Left renal cortex interstitium (tissue), 4 donors: ENCODE results near the gene STRN. TPM values are rescaled to one million over a fixed set of nuclear protein-coding genes. Genes with fewer than 3 reads are reported as not detected.
"Not testable (repeated sequence)": the region's sequence is repeated elsewhere in the genome, so short reads cannot be mapped to it uniquely, and the experiment has no call there.

Source experiments
- DNase-seq, 4 donors: peaks; one replicate each; pipeline ENCODE4 v3.0.0-alpha.2; 2013; ENCODE audit warnings: low read depth in 4 of 4, low spot score in 2 of 4, missing footprints in 1 of 4
- polyA plus RNA-seq, 4 donors: library from polyadenylated mRNA; unstranded; fragments of 120-200 nt; gene quantifications; one replicate each; pipeline ENCODE4 v1.2.1, GENCODE V29; 2013; ENCODE audit not compliant: insufficient read length in 4 of 4

The STRN gene
- polyA plus RNA-seq, 4 donors, result 19.0 to 22.6 (median 21.5) TPM

DNA sequence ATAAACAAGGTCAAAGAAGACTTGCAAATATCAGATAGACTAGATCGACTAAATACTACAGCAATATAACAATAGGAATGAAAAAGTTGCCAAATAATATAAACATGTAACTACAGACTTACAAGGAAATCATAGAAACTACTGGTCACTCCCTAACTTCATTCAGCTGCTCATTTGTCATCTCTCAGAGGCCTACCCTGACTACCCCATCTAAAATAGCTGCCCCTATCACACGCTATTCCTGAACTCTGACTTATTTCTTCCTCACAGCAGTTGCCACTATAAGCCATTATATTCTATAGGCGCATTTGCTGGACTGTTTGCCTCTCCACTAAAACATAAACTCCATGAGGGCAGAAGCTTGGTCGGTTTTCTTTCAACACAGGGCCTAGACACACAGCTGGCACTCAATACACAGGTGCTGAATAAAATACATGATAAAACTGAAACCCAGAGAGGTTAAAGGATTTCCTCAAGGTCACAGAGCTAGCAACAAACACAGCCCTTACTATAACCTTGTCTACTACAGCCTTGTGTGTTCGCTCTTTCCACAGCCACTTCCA is 1.8 kb downstream of the STRN start:
- no peak for DNase-seq

DNA sequence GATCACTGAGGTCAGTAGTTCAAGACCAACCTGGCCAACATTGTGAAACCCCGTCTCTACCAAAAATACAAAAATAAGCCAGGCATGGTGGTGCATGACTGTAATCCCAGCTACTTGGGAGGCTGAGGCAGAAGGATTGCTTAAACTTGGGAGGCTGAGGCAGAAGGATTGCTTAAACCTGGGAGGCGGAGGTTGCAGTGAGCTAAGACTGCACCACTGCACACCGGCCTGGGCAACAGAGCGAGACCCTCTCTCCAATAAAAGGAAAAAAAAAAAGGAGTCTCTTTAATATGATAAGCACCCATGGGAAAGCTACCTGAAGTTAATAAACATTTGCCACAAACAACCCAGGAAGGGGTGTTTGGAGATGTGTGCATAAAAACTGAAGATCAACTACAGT is 2.6 kb downstream of the STRN start:
- DNase-seq, result no peak

DNA sequence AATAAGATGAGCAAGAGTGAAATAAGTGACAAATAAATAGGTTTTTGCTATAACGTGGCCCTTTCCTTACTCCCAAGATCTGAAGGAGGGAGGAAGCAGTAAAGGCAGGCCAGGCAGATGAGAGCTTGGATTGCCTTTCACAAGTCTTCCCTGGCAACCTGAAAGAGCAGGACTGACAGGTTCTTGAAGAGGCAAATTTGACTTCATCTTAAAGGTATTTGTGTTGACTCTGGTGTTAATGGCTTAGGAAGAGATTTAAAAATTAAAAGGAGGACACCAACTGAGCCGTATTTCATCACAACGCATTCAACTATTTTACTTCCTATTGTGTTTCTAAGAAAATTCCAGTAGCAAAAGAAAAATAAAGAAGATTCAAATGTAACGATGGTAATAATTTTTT is 3.2 kb downstream of the STRN start:
- DNase-seq, result no peak

DNA sequence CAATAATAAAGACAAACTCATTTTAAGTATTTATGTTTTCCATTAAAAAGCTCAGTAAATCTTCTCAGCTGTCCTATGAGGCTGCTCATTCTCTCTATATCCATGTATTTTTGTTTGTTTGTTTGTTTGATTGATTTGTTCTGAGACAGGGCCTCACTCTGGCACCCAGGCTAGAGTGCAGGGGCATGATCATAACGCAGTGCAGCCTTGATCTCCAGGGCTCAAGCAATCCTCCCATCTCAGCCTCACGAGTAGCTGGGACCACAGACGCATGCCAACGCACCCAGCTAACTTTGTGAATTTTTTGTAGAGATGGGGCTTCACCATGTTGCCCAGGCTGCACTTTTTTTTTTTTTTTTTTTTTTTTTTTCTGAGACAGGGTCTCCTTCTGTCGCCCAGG is 5.6 kb downstream of the STRN start:
- DNase-seq, result no peak

DNA sequence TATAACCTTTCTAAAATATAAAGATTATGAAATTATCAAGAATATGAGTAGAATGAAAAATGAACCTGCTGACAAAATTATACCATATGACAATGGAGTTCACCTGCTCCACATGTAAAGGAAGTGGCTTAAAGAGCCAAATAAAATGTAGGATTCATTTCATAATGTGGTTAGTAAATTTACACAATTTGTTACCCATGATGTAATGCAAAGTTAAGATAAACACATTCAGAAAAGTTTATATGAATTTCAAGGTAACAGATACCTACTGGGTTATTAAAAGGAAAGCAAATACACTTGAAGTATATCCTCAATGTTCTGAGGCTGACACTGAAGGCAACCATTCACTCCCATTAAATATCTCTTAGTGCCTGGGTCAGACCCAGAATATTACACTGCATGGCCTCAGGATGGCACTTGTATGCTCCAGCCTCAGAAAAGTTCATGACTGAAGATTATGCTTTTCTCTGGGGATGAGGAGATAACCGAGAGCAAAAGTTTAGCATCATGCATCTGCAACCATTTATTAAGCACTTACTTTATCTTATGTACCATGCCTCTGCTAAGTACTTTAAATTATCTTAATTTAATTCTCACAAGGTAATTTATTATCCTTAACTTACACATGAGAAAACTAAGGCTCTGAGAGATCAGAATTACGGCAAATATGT is 6.2 kb downstream of the STRN start:
- DNase-seq, result no peak

DNA sequence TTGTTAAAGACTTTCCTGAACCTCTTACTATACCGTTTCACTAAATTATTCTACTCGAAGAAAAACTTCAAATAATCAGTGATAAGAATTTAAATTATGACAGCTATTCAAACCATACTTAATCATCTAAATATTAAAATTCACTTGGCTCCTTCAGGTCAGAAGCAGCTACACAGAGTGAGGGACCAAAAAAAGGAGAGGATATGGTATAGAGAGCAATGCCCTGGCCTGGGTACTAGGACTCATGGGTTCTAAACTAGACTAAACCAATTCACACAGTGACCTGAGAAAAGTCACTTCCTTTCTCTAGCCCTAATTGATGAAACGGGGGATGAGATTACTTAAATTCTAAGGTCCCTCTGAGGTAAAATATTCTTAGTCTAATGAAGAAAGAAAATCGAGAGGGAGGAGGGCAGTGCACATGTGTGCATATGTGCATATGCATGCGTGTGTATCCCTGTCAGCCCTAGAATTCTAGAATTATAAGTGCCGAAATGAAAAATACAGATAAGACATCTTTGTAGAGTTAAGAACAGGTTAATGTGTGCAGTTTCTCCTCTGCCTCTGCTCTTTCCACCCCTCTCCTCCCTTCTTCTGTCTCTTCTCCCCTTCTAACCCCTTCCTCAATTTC is 11.2 kb downstream of the STRN start:
- DNase-seq, result no peak

DNA sequence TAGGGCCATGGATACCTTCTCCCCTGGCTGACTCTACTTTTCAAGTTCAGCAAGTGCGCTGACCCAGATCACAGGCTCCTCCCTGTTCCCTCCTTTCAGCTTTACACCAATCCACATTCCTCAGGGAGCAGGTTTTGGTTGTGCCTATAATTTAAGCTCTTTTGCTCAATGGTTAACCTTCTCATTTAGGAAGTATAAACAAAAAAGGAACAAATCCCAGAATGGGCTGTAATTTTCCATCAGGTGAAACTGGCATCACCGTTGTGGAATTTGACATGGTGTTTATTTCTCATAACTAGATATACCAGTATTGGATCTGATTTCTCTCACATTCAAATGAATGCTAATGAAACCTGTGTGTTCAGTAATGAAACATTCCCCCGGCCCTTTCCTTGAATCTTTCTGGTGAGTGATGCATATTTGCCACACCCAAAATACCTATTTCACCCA is 13.6 kb downstream of the STRN start:
- DNase-seq, result no peak

DNA sequence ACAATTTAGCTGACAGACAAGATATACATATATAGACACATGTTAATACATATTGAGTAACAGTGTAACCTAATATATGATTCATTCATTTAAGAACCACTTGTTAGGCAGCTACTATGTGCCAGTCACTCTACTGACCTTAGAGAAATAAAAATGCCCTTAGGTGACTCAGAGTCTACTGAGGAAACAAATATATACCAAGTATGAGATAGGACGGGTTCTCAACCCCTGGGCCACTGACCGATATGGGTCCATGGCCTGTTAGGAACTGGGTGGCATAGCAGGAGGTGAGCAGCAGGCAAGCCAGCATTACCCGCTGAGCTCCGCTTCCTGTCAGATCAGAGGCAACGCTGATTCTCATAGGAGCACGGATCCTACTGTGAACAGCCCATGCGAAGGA is 14.8 kb downstream of the STRN start:
- DNase-seq, result no peak

DNA sequence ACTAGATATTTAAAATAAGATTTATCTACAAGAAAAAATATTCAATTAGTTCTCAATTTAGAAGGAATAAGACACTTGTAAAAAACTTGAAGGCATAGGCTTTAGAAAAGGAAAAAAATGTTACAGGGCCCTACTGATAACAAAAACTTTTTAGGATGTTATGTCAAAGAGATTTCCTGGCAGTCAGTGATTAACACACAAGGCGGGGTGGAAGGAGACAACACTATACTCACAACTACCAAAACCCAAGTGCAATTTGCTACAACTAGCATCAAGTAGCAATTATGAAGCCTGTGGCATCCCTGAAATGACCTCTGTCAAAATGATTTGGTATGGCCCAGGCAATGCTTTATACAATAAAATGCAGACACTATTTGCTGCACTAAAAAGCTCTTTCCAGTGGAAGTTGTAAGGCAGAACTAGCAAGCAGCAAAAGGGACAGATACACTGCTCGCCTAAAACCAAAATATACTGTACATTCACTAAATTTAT is 15.3 kb downstream of the STRN start:
- DNase-seq, result no peak

DNA sequence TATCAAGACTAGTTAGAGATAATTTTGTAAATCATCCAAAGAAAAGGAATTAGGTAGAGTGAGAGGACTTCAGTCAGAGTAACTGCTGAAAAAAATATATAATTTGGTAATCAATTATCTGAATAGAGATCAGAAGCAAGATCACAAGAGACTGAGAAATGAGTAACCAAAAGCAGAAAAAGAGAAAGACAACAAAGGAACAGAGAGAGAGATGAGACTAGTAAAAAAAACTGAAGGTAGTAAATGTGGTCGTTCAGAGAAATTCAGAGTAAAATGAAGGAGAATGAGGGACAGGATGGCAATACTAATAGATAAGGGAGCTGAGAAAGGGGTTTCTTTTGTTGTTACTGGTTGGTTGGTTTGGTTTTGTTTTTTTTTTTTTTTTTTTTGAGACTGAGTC is 16.5 kb downstream of the STRN start:
- no peak for DNase-seq

DNA sequence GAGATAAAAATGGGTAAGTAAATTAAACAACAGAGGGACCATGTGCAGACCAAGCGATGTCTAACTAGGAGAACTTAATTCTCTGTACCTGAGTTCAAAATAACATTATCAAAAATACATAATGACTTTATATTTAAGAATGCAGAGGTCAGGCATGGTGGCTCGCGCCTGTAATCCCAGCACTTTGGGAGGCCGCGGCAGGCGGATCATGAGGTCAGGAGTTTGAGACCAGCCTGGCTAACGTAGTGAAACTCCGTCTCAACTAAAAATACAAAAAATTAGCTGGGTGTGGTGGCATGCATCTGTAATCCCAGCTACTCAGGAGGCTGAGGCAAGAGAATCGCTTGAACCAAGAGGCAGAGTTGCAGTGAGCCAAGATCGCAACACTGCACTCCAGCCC is 21.1 kb downstream of the STRN start:
- DNase-seq, result not testable (repeated sequence)

DNA sequence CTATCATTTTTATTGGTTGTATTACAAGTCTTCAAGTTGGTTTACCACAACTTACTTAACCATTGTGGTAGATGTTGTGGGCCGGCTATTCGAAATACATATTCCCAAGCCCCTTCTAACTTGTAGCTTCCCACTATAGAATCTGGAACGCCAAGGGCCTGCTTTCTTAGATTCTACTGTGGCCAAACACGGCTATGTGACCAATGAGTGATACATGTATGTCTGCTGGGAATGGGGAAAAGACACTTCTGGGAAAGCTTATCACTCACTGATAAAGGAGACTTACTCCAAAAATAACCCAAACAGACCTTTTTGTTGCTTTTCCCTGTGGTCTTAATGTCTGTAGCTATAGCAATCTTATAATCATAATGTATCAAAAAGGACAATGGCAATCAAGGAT is 24.5 kb downstream of the STRN start:
- no peak for DNase-seq

DNA sequence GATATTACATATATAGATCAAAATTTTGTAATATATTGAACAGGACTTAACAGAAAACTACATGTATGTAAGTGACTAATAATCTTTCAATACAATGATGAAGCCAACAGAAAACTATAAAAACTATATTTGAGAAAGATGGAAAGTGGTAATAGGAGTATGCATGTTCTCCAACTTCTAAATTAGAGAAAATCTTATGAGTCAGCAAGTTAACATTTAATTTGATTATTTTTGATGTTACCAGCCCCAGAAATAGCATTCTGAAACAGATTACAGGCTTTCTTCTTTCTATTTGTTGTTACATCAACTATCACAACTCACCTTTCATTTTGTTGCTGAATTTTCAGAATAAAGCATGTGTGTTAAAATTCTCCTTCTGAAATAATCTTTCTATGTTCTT is 29.8 kb downstream of the STRN start:
- DNase-seq, result not testable (repeated sequence)

DNA sequence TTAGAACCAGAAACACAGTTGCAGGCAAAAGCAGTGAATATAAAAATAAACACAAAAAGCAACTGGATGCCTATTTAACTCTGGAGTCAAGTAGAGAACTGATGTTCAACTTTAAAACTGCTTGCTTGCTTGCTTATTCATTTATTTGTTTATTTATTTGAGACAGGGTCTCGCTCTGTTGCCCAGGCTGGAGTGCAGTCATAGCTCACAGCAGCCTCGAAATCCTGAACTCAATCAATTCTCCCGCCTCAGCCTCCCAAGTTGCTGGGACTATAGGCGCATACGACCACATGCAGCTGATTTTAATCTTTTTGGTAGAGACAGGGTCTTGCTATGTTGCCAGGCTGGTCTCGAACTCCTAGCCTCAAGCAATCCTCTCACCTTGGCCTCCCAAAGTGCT is 34.6 kb downstream of the STRN start:
- DNase-seq, result not testable (repeated sequence)

DNA sequence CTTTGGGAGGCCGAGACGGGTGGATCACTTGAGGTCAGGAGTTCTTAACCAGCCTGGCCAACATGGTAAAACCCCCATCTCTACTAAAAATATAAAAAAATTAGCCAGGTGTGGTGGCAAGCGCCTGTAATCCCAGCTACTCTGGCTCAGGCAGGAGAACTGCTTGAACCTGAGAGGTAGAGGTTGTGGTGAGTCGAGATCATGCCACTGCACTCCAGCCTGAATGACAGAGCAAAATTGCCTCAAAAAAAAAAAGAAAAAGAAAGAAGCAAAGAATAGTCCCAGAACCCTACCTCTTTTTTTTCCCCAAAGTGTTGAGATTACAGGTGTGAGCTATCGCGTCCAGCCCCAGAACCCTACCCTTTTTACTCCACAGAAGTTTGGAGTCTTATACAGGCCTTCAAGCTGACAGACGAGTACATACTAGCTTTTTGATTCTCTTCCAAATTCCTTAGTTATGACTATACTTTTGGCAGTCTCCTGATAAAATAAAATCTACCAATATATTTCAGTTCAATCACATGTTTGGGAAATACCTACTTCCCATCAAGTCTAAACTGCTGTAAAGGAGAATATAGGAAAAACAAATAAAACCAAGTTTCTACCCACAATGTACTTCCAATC is 35.4 kb downstream of the STRN start:
- DNase-seq, result not testable (repeated sequence)

DNA sequence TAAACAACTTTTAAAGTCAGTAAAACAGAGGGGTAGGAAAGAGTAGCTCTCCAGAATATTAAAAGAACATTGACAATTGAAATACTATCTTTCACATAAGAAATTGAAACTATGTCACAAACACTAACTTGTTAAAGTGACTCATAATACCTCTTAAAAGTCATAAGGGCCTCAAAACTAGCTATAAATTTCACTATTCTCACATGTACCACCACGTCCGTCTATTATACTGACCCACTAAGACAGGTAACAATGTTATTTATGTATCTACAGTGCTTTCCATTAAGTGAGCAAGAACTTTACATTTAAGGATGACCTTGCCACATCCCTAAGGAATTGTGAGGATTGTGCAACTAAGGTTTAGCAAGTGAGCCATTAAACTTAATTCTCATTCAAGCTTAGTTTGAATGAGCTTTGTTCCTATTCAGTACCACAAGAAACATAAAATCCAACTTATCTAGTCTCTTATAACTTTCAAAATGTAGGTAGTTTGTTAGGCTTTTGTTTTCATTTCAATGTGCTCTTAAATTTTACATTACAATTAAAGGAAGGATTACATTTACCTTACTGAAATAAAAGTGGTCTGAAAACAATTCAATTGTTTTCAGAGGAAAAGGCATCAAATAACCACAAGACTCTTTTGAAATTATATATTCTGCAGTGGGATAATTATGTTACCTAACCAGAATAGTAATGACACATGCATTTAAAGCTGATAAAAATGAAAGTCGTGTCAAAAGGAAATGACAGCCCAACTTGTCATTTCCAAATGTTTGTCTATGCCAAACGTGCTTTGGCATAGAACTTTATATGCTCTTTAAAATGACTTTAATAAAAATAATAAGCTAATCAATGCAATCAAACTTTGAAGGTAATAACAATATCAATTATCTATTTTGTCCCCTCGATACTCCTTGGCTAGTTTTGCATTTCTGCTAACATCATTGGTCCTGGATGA is 39.9 kb downstream of the STRN start:
- DNase-seq, result not testable (repeated sequence)

DNA sequence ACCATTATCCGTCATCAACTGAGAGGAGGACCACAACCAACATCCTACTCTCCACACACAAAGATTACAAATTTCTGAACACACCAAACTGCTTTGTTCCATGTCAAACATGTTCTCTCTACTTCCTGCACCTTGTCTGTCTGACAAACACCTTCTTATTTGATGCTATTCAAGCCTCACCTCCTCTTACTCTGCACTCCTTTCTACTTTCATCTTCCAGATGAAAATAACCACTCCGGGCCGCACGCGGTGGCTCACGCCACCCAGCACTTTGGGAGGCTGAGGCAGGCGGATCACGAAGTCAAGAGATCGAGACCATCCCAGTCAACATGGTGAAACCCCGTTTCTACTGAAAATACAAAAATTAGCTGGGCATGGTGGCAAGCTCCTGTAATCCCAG is 43.7 kb downstream of the STRN start:
- DNase-seq, result not testable (repeated sequence)

DNA sequence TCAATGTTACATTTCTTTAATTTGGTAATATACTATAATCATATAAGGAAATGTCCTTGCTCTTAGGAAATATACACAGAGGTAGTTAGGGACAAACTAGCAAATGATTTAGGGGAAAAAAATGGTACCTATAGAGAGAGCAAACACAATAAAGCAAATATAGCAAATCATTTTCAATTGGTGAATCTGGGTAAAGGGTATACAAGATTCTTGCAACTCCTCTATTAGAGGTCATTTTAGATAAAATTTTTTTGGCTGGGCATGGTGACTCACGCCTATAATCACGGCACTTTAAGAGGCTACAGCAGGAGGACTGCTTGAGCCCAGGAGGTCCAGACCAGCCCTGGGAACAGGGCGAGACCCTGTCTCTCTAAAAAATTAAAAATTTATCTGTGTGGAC is 44.4 kb downstream of the STRN start:
- no peak for DNase-seq

DNA sequence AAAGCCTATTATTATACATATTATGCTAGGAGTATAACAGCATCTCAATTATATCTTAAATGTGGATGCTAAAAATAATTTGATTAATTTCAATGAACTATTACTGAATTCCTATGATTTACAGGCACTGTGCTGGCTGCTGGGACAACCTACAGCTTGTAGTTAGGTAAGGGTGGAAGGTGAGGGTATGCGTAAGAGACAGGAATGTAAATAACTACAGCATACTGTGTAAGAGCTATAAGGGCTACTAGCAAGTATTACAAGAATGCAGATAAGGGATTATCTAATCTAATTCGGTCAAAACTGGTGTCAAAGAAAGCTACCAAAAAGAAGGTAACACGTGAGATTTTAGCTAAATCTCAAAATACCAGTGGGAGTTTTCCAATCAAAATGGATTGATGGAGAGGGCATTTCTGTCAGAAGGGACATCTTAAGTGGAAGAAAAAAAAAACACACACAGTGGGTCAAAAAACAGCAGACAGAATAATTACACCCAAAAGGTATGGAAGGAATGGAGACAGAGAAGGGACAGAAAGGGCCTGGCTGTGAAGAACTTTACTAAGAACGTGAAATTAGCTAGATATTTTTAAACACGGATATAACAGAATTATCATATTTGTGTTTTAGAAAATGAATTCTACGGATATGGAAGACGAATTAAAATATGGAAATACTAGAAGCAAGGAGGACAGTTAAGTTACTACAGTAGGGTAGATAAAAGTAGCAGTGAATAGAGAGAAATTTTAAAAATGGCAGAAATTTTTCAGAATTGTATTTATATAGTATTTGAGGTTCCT is 47.1 kb downstream of the STRN start:
- DNase-seq, result no peak

DNA sequence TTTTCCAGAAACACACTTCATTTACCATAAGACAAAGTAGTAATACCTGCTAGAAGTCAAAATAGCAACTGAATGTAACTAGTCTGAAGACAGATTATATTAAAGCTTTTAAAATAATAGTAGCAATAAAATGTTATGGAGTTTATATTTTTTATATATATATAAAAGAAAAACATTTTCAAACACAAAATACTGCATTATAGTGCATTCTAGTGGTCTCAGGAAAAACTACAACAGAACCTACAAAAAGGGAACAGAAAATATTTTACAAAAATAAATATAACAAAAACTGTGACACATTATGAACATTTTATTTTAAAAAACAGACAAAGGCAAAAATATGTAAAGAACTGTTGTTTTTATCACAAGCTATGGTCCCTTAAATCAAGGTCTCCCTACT is 48.0 kb downstream of the STRN start:
- no peak for DNase-seq
